ENCODE results near the gene PTGR3.

GRCh38 chr18:75229437-75229836 lies 20.5 kb upstream of the PTGR3 start:
- TF ChIP-seq CTCF (IDR thresholded peaks at IDR 0.05) (no peak), POLR2A (IDR thresholded peaks at IDR 0.05) (no peak)

All from body of pancreas (tissue), 4 donors.